Measurements from ENCODE around the gene PSPC1. TPM values are rescaled to one million over a fixed set of nuclear protein-coding genes. Genes with fewer than 3 reads are reported as not detected.

The PSPC1 gene
- total RNA-seq, 1 donor from 2014 or later = 79.0 TPM

DNA sequence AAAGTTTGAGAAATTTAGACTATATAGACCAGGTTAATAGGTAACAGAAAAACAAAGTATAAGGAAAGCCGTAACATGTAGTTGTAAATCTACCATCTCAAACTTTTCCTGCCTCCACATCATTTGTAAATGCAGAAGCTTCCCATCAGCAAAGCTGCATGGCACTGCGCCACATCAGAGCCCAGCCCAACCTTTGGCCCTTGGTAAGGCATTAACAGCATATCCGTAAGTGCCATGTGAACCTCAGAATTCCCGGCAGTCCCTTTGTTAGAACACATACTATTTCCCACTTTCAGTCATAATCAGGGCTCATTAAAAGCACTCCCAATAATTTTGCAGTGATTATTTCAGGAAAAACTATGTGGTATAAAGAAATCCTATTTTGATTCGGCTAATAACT, 97.7 kb downstream of the PSPC1 start:
- Mint-ChIP-seq H3K36me3 (ENCODE audit: low read depth) (peaks cover 7% of the 10 kb centered on the region), H3K27ac (no peak overlapping the region), H3K4me1 (ENCODE audit: low read depth) (peaks cover 19% of the 10 kb centered on the region), H3K27me3 (ENCODE audit: insufficient read depth) (no peaks in the 10 kb centered on the region), H3K4me3 (no peak overlapping the region), H3K9me3 (no peaks in the 10 kb centered on the region)
- DNase-seq (ENCODE audit: low spot score) = no peak
- intact Hi-C loops (cut with micrococcal nuclease) = loop anchor here (10.0 kb wide), 1 partner anchor 480 kb away; the partner anchor contains the start of gene GJA3

DNA sequence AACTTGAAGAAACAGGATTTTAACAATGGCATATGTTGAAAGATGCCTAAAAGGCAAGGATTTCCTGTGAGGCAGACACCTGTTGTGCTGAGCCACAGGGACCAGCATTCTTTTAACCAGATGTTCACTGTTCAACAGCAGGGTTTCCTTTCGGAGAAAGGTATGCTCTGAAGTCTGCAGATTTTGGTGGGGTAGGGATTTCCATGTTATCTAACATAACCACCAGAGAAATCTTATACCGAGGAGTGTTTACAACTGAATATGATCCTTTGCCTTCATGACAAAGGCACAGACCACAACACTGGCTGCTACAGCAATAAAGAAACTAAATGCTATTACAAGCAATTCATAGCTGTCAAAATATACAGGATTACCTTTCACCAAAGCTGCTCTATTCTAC, 101.2 kb downstream of the PSPC1 start:
- no peak for DNase-seq (ENCODE audit: low spot score)
- peaks cover 12% of the 10 kb centered on the region for H3K36me3 Mint-ChIP-seq (ENCODE audit: low read depth)
- H3K9me3 Mint-ChIP-seq = no peaks in the 10 kb centered on the region
- no peak overlapping the region for H3K4me3 Mint-ChIP-seq
- no peaks in the 10 kb centered on the region for H3K27me3 Mint-ChIP-seq (ENCODE audit: insufficient read depth)
- H3K27ac Mint-ChIP-seq = no peak overlapping the region
- intact Hi-C loops (cut with micrococcal nuclease) = loop anchor here (5.0 to 10.0 kb wide), 3 partner anchors 101 to 483 kb away; partner anchors contain the start of genes GJA3 and PSPC1
- peaks cover 24% of the 10 kb centered on the region for H3K4me1 Mint-ChIP-seq (ENCODE audit: low read depth)

DNA sequence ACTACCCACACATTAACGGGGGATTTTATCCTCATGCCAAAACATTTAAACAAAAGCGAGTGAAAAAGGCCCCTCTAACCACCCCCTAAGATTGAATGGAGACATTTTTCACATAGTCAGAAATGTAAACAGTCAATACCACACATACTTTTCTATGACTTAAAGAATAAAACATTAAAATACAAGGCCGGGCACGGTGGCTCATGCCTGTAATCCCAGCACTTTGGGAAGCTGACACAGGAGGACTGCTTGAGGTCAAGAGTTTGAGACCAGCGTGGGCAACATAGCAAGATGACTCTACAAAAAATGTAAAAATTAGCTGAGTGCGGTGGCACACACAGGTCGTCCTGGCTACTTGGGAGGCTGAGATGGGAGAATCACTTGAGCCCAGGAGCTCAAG, 102.0 kb downstream of the PSPC1 start:
- DNase-seq (ENCODE audit: low spot score) = no peak
- Mint-ChIP-seq H3K9me3 (no peaks in the 10 kb centered on the region), H3K4me3 (no peak overlapping the region), H3K27ac (no peak overlapping the region), H3K27me3 (ENCODE audit: insufficient read depth) (no peaks in the 10 kb centered on the region), H3K4me1 (ENCODE audit: low read depth) (peaks cover 24% of the 10 kb centered on the region), H3K36me3 (ENCODE audit: low read depth) (peaks cover 15% of the 10 kb centered on the region)
- intact Hi-C loops (cut with micrococcal nuclease) = loop anchor here (5.0 to 10.0 kb wide), 3 partner anchors 102 to 484 kb away; partner anchors contain the start of genes GJA3 and PSPC1

DNA sequence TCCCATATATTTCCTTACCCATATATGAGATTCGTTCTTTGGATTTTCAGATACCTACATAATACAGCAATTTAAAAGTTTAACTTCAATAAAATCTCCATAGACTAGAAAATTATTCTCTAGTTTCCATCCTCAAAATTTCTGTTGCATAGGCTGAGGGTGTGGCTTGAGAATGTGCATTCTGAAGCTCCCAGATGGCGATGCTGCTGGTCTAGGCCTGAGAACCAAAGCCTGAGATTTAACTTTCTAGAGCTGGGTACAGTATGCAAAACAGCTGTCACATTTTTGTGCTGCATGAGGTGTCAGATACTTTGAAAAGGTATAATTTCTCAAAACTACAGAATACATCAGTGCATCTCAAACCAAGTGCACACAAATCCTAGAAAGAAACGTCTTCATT, 106.6 kb downstream of the PSPC1 start:
- H3K36me3 Mint-ChIP-seq (ENCODE audit: low read depth) = peaks cover 37% of the 10 kb centered on the region
- H3K27ac Mint-ChIP-seq = no peak overlapping the region
- H3K9me3 Mint-ChIP-seq = no peaks in the 10 kb centered on the region
- no peak overlapping the region for H3K4me3 Mint-ChIP-seq
- no peak for DNase-seq (ENCODE audit: low spot score)
- intact Hi-C loops (cut with micrococcal nuclease) = no loop called here
- peaks cover 5% of the 10 kb centered on the region for H3K4me1 Mint-ChIP-seq (ENCODE audit: low read depth)
- no peaks in the 10 kb centered on the region for H3K27me3 Mint-ChIP-seq (ENCODE audit: insufficient read depth)

DNA sequence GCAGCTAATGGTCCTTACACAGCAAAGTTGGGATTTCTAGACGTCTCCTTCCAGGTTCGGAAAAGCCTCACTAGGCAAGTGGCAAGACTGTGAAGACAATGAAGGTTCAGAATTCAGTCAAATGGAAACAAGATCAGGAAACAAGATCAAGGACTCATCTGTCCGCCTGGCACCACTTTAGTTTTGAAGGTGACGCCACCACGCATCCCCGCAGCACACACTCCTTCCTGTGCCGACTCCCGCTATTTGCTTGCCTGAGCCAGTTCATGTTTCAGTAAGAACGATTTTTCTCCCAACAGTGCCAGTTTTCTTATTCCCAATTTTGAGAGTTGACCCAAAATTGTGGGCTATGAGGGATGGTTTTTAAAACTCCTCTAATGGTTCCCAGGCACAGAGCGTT, 107.8 kb downstream of the PSPC1 start:
- peaks cover 5% of the 10 kb centered on the region for H3K4me1 Mint-ChIP-seq (ENCODE audit: low read depth)
- no peaks in the 10 kb centered on the region for H3K9me3 Mint-ChIP-seq
- DNase-seq (ENCODE audit: low spot score) = no peak
- no peak overlapping the region for H3K4me3 Mint-ChIP-seq
- H3K36me3 Mint-ChIP-seq (ENCODE audit: low read depth) = peaks cover 47% of the 10 kb centered on the region
- no peaks in the 10 kb centered on the region for H3K27me3 Mint-ChIP-seq (ENCODE audit: insufficient read depth)
- intact Hi-C loops (cut with micrococcal nuclease) = no loop called here
- no peak overlapping the region for H3K27ac Mint-ChIP-seq

DNA sequence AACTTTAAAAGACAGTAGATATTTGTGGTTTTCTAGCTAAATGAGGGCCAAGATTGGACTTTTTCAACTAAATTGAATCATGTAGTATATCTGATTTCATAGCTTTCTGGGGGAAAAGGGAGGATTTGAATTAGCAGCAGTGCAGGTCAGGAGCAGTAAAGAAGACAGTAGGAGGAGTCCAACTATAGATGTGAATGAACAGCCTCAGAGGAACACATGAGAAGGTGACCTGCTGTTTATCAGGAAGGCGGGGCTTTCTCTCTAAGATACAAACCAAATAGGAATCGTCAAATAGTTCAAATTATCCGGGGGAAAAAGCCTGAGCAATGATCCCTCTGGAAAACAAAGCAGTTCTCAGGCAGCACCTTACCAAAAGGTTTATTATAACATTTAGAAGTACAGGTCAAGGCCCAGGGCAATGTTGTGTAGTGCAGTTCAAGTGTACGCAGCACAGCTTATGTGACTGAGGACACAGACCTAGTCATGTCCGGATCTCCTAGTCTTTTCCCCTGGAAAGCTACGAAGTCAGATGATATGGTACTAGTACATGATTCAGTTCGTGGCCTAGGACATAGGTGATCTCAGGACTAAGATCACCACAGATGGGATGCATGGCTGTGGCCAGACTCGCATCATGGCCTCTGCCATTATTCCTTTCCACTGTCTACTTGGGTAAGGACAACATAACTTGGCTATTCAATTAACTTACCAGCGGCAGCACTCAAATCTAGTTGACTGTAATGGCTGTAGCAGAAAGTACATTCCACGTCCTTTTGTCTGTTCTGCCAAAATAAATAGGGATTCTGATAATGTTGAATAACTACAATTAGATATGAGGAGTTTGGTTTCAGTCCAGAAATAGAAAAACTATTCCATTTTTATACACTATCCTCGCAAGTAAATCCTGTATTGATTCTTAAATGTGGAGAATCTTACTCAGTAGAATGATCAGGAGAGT, 109.0 kb downstream of the PSPC1 start:
- Mint-ChIP-seq H3K4me3 (no peak overlapping the region), H3K4me1 (ENCODE audit: low read depth) (peaks cover 5% of the 10 kb centered on the region), H3K27me3 (ENCODE audit: insufficient read depth) (no peaks in the 10 kb centered on the region), H3K27ac (no peak overlapping the region), H3K9me3 (no peaks in the 10 kb centered on the region), H3K36me3 (ENCODE audit: low read depth) (peaks cover 54% of the 10 kb centered on the region)
- intact Hi-C loops (cut with micrococcal nuclease) = no loop called here
- no peak for DNase-seq (ENCODE audit: low spot score)

DNA sequence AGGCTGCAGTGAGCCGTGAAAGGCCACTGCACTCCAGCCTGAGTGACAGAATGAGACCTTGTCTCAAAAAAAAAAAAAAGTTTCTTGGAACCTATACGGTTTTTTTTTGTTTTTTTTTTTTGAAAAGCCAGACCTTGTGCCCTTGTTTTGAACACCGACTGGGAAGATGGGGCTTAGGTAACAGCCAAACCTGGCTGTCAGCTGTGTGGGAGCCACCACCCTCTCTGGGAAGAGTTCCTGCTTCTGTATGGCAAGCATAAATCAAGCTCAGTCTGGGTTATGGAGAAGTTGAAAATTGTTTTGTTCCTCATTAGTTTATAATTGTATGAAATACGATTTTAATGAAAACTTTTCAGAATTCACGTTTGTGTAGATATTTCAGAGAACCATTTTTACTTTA, 109.8 kb downstream of the PSPC1 start:
- H3K27me3 Mint-ChIP-seq (ENCODE audit: insufficient read depth) = no peaks in the 10 kb centered on the region
- peaks cover 60% of the 10 kb centered on the region for H3K36me3 Mint-ChIP-seq (ENCODE audit: low read depth)
- no peak overlapping the region for H3K27ac Mint-ChIP-seq
- H3K4me1 Mint-ChIP-seq (ENCODE audit: low read depth) = peaks cover 5% of the 10 kb centered on the region
- no peak overlapping the region for H3K4me3 Mint-ChIP-seq
- no peaks in the 10 kb centered on the region for H3K9me3 Mint-ChIP-seq
- intact Hi-C loops (cut with micrococcal nuclease) = no loop called here
- DNase-seq (ENCODE audit: low spot score) = no peak

DNA sequence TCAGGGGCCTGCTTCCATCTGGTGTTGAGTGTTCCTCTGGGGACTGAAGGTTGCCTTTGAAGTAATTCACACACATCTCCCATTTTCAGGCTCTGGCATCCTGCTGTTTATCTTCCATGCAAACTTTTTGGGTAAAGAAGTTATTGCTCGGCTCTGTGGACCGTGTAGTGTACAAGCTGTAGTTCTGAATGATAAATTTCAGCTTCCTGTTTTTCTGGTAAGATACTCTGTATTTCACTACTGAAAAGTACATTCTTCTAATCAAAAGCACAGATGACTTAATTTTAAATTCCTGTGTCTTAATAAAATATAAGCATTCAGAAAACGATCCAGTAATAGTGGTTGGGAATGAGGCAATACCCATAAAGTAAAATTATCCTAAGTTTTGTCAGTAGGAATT, 112.6 kb downstream of the PSPC1 start:
- no peaks in the 10 kb centered on the region for H3K9me3 Mint-ChIP-seq
- peaks cover 64% of the 10 kb centered on the region for H3K36me3 Mint-ChIP-seq (ENCODE audit: low read depth)
- no peak for DNase-seq (ENCODE audit: low spot score)
- no peaks in the 10 kb centered on the region for H3K27me3 Mint-ChIP-seq (ENCODE audit: insufficient read depth)
- no peaks in the 10 kb centered on the region for H3K4me1 Mint-ChIP-seq (ENCODE audit: low read depth)
- intact Hi-C loops (cut with micrococcal nuclease) = no loop called here
- H3K27ac Mint-ChIP-seq = no peak overlapping the region
- H3K4me3 Mint-ChIP-seq = no peak overlapping the region

DNA sequence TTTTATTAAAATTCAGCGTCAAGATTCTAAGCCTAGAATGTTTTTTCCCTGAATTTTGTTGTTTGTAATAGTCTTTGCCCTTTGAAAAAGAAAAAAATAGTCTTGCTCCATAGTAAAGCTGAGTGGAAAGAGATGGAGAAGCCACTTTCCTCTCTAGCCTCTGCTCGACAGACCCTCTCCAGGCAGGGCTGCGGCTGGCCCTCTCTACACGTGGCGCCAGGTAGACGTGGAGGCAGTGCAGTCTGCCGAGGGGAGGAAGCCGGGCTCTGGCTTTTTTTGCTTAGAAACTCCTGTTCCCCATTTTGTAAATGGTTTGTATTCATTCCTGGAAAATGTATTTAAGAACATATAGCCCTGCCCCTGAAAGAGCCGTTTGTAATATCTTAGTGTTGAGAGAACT, 114.0 kb downstream of the PSPC1 start:
- H3K4me3 Mint-ChIP-seq = no peak overlapping the region
- intact Hi-C loops (cut with micrococcal nuclease) = no loop called here
- H3K9me3 Mint-ChIP-seq = no peaks in the 10 kb centered on the region
- peaks cover 64% of the 10 kb centered on the region for H3K36me3 Mint-ChIP-seq (ENCODE audit: low read depth)
- H3K4me1 Mint-ChIP-seq (ENCODE audit: low read depth) = no peaks in the 10 kb centered on the region
- H3K27me3 Mint-ChIP-seq (ENCODE audit: insufficient read depth) = no peaks in the 10 kb centered on the region
- no peak overlapping the region for H3K27ac Mint-ChIP-seq
- DNase-seq (ENCODE audit: low spot score) = no peak

DNA sequence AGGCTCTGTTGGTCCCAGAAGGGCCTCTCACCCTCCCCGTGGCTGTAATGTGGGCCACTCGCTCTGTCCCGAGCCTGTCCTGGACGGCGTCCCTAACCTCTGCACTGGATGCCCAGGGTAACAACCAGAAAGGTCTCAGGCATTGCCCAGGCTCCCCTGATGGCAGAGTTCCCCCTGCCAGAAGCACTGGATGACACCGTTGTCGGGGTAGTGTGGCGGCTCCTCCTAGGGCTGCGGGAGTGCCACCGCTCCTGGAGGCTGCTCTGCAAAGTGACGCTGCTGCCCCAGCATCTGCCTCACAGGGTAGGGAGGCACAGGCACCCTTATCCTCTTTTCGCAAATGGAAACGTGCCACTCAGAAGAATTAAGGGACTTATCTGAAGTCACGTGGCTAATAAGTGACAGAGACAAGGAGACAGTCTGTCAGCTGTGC, 117.3 kb downstream of the PSPC1 start:
- no peak overlapping the region for H3K4me3 Mint-ChIP-seq
- H3K36me3 Mint-ChIP-seq (ENCODE audit: low read depth) = peaks cover 58% of the 10 kb centered on the region
- peak overlapping the region; percentile 23 for H3K27ac Mint-ChIP-seq
- H3K4me1 Mint-ChIP-seq (ENCODE audit: low read depth) = no peaks in the 10 kb centered on the region
- intact Hi-C loops (cut with micrococcal nuclease) = no loop called here
- H3K27me3 Mint-ChIP-seq (ENCODE audit: insufficient read depth) = no peaks in the 10 kb centered on the region
- no peaks in the 10 kb centered on the region for H3K9me3 Mint-ChIP-seq
- no peak for DNase-seq (ENCODE audit: low spot score)

DNA sequence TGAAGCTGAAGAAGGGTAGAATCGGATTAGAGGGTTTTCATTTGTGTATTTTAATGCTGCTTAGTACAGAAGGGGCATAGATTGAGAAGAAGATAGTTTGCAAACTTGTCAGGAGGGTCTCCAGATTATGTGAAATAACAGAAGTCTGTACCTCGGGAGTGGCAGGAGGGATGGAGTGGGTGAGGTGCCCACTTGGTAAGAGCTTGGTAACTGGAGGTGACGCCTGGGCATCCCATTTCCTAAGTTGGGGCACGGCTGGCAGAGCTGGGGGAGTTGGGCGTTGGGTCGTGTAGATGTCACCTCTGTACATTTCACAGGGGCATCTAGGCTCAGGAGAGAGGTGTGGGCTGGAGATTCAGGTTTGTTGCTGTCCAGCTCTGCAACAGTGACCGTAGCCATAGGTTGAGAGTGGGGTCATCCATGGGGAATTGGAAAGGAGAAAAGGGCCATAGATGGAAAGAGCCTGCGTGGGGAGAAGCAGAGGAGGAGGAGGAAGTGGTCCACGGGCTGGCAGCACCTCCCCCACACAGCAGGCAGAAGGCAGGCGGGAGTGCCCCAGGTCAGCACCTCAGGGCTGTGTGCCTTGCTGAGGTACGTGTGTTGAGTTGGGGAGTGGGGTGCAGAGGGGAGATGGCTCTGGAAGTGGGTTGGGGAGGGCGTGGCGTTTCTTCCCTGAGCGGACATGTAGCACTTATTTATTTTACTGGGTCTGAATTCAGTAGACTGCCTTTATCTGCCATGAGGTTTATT, 118.1 kb downstream of the PSPC1 start:
- Mint-ChIP-seq H3K4me1 (ENCODE audit: low read depth) (no peaks in the 10 kb centered on the region), H3K27me3 (ENCODE audit: insufficient read depth) (no peaks in the 10 kb centered on the region), H3K27ac (peak overlapping the region; percentile 51), H3K4me3 (no peak overlapping the region), H3K9me3 (no peaks in the 10 kb centered on the region), H3K36me3 (ENCODE audit: low read depth) (peaks cover 56% of the 10 kb centered on the region)
- no peak for DNase-seq (ENCODE audit: low spot score)
- intact Hi-C loops (cut with micrococcal nuclease) = no loop called here

DNA sequence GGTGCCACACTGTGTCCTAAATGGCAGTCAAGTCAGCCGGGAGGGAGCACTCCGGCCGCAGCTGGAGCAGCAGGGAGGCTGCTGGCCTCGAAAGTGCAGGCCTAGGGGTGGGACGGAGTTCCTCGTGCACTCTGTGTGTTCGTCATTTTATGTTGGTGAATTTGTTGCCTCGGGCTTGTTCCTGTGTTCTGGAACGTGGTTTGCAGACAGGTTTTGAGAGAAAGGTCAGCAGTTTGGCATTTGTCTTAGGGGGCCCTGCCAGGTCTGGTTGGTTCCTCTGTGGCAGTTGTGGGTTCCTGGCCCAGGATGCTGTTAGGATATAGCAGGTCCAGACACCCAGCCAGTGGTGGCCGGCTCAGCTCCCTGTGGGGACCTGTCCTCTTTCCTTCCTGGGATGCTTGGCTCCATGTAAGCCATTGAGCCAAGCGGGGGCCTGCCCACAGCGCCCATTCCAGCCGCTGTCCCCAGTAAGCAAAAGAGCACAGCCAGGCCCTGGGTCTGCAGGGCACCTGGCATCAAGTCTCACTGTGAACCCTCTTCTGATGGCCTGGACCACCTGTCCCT, 119.2 kb downstream of the PSPC1 start:
- DNase-seq (ENCODE audit: low spot score) = no peak
- Mint-ChIP-seq H3K36me3 (ENCODE audit: low read depth) (peaks cover 56% of the 10 kb centered on the region), H3K4me1 (ENCODE audit: low read depth) (no peaks in the 10 kb centered on the region), H3K4me3 (no peak overlapping the region), H3K27me3 (ENCODE audit: insufficient read depth) (no peaks in the 10 kb centered on the region), H3K27ac (no peak overlapping the region), H3K9me3 (no peaks in the 10 kb centered on the region)
- intact Hi-C loops (cut with micrococcal nuclease) = no loop called here

DNA sequence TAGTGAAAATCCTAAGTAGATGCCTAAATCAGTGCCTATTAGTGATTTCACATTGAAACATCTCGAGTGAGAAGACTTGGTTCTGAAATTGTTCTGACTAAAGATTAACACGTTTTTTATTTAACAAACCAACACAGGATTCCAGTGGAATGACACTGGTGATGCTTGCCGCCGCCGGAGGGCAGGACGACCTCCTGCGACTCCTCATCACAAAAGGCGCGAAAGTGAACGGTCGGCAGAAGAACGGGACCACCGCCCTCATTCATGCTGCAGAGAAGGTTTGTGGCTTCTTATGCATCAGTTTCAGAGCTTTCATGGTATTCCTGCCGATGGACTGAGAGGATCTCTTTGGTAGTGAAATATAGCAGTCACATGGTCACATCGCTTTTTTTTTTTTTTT, 121.2 kb downstream of the PSPC1 start:
- no peaks in the 10 kb centered on the region for H3K4me1 Mint-ChIP-seq (ENCODE audit: low read depth)
- no peak for DNase-seq (ENCODE audit: low spot score)
- H3K9me3 Mint-ChIP-seq = no peaks in the 10 kb centered on the region
- no peak overlapping the region for H3K27ac Mint-ChIP-seq
- H3K36me3 Mint-ChIP-seq (ENCODE audit: low read depth) = peaks cover 46% of the 10 kb centered on the region
- no peak overlapping the region for H3K4me3 Mint-ChIP-seq
- H3K27me3 Mint-ChIP-seq (ENCODE audit: insufficient read depth) = no peaks in the 10 kb centered on the region
- intact Hi-C loops (cut with micrococcal nuclease) = no loop called here
